K562 (cell line): Measurements from ENCODE around the gene FZD1.

Experiments
- ARID1B ChIP-seq: fragments of 450-650 bp; IDR thresholded peaks from 2 replicates; pipeline ENCODE4 v1.6.1; 2016; ENCODE audit warnings: antibody characterized with exemption, mild to moderate bottlenecking, inconsistent platforms
- CBX8 ChIP-seq: fragments of 200-600 bp; sonication (generic); IDR thresholded peaks from 2 replicates; pipeline ENCODE4 v1.6.1; 2012; ENCODE audit warnings: borderline replicate concordance, mixed run types, low read depth, mild to moderate bottlenecking, moderate library complexity, mixed read lengths, low read length, control low read depth, inconsistent platforms; ENCODE audit not compliant: poor library complexity, severe bottlenecking; ENCODE audit errors: extremely low read depth
- CEBPB ChIP-seq: fragments of 450-650 bp; IDR thresholded peaks from 2 replicates; pipeline ENCODE4 v1.6.1; 2016; ENCODE audit warnings: missing genetic modification characterization, missing compliant biosample characterization
- CTCF ChIP-seq, 3 experiments: IDR thresholded peaks in 2 of 3; conservative IDR thresholded peaks in 1 of 3; 2 replicates each; pipeline ENCODE4 v1.5.1; 2011 to 2012; ENCODE audit warnings: low read length in 3 of 3, mild to moderate bottlenecking in 3 of 3, control low read depth in 2 of 3, improper control_type of control experiment in 1 of 3, inconsistent platforms in 1 of 3, low read depth in 1 of 3, mixed read lengths in 1 of 3, moderate library complexity in 1 of 3; ENCODE audit not compliant: insufficient read depth in 2 of 3
- POLR2AphosphoS5 ChIP-seq: IDR thresholded peaks from 2 replicates; pipeline ENCODE4 v1.6.1; 2011; ENCODE audit warnings: mild to moderate bottlenecking, low read depth, low read length, moderate library complexity; ENCODE audit not compliant: control insufficient read depth, insufficient read depth

DNA sequence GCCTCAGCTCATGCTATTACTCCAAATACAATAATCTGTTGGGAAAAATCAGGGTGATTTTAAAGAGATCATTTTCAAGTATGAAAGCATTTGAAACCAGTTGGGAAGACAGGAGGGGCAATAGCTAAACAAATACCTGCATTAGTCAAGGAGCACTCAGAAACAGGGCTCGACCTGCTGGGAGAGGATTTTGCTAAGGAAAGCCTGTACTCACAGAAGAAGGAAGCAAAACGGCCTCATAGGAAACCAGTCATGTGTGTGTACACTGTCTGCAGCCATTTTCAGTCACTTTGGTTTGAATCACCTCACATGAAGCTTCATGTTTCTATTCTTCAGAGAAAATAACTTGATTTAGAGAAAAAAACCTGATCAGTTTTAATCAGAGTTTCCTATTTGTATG lies 38.6 kb downstream of the FZD1 start:
- TF ChIP-seq ARID1B (no peak), CTCF (IDR thresholded peaks at IDR 0.05 in 2 of 3, conservative IDR thresholded peaks at IDR 0.05 in 1 of 3; ENCODE audit: insufficient read depth in 2 of 3, low read depth in 1 of 3, low read length in 3 of 3) (no peak), CEBPB (tag) (no peak), CBX8 (no peak), POLR2AphosphoS5 (no peak)
